Stimulated activated CD8-positive, alpha-beta memory T cell treated with anti-CD3 and anti-CD28 coated beads, Interleukin-7, amount 100 ng/mL, for 1 hour (primary cell): Measurements from ENCODE around the gene ZNF234.
A peak's percentile ranks its signal among the peaks of the same experiment; 100 is the strongest.
"Not testable (repeated sequence)": the region's sequence is repeated elsewhere in the genome, so short reads cannot be mapped to it uniquely, and the experiment has no call there.

ENCODE experiments used
- DNase-seq, 2 donors: peaks; one replicate each; pipeline ENCODE4 v3.0.0-alpha.2; 2020; ENCODE audit warnings: low read depth in 2 of 2

The ZNF234 gene

DNA sequence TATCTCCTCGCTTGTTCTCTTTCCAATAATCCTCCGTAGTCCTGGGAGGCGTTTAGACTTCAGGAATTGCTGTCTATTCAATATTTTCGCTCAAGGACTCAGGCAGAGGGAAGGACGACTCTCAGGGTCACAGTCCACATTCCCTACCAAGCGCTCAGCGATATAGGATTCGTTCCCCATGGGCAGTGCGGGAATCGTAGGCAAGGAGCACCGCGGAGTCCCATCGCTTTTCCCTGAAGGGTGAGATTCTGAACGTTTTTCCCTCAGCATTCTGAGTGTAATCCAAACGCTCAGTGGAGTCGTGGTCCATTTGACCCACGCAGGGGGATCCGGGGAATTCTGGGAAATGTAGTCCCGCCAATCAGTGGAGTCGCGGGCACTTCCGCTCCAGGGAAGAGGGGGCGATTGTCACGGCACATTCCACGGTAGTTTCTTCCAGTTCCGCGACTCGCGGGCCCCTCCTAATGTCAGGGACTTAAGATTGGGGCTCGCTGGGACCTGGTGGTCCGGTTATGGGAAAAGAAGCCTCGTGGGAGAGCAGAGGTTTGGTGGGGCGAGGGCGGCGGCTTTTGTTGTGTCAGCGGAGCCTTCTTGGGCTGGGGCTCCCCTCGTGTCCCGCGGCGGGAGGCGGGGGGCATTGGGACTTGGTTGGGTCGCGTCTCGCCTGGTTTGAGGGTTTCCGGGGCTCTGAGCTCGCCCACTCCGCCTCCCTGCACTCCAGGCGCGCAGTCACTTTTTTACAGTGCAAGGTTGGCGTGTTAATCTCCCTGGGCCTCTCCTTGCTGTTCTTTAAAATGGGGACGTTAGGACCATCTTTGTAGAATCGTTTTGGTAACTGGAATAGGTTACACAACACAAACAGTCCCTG lies at the start of gene ZNF234:
Gene ZNF234, plus strand, starts transcription at position 364 of the 868 bp plus-strand sequence. CDS start 3,079 bp downstream, outside the sequence.
- DNase-seq, result peak; percentile 28 to 51

DNA sequence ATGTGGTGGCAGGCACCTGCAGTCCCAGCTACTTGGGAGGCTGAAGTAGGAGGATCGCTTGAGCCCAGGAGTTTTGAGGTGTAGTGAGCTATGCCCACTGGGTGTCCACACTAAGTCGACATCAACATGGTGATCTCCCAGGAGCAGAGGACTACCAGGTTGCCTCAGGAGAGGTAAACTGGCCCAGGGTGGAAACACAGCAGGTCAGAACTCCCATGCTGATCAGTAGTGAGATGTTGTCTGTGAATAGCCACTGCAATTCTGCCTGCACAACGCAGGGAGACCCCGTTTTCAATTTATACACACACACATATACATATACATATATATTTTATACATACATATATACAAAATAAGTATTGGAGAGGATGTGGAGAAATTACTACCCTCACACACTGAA lies 49.2 kb upstream of the ZNF234 start:
- no peak for DNase-seq

DNA sequence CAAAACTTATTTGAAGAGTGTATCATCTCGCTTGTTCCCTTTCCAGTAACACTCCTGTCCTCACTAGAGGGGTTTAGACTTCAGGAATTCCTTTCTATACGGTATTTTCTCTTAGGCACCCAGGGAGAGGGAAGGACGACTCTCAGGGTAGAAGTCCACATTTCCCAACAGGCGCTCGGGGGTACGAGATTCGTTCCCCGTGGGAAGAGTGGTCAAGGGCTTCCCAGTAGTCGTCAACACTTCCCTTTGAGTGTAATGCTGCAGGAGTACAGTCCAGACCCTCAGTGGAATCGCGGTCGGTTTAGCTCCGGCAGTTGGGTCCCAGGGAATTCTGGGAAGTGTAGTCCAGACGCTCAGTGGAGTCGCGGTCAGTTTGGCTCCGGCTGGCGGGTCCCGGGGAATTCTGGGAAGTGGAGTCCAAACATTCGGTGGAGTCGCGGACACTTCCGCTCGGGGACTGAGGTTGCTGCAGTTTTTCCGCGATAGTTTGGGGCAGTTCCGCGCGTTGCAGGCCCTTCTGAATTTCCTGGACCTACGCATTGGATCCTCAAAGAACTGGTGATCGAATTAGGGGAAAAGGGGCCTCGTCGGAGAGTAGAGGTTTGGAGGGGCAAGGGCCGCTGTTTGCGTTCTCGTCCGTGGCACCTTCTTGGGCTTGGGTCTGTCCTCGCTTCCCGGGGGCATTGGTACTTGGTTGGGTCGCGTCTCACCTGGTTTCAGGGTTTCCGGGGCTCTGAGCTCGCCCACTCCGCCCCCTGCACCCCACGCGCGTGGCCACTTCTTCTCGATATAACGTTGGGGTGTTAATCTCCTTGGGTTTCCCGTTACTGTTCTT lies 47.2 kb upstream of the ZNF234 start, which contains the start of gene ZNF224:
Gene ZNF224, plus strand, starts transcription at position 431 of the 835 bp plus-strand sequence. CDS start 3,513 bp downstream, outside the sequence.
- DNase-seq, result peak; percentile 58 to 65

DNA sequence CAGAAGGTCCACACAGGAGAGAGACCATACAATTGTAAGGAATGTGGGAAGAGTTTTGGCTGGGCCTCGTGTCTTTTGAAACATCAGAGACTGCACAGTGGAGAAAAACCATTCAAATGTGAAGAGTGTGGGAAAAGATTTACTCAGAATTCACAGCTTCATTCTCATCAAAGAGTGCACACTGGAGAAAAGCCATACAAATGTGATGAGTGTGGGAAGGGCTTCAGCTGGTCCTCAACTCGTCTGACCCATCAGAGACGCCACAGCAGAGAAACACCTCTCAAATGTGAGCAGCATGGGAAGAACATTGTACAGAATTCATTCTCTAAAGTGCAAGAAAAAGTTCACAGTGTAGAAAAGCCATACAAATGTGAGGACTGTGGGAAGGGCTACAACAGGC lies 33.6 kb upstream of the ZNF234 start:
- no peak for DNase-seq

DNA sequence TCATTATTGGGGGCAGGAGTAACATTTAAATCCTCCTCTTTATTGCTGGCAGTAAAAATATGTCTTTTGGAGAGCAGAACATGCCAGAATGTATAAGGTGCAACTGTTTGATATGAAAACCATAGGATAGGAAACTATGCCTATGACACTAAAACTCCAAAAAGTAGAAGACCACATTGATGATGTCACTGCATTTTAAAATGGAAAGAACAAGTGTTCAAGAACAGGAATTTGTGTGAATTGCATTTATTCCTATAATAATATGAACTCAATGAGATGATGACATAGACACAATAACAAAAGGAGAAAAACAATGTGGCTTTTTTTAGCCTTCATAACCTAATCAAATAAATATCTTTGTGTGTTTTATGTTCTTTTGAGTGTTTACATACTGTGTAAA lies 31.9 kb upstream of the ZNF234 start:
- DNase-seq, result no peak

DNA sequence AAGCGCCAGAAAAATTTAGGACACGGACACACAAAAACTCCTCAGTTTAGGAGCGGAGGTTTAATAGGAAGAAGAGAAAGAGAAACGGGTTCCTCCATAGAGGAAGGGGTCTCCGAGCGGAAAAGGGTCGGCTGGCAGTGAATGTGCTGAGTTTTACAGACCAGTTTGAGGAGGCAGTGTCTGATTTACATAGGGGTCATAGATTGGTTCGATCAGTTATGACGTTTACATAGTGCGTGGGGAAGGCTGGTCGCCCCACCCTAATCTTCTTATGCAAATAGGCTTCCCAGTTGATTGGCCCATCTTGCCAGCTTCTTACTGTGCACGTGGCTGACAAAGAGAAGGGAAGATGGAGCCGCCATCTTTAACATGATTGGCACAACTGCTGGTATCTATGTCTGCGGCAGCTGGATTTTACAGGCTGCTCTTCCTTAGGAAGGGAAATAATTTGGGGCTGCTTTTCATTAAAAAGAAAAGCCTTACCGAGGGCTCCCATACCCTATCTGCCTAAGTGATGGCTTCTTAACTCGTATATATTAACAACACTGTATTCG lies 29.4 kb upstream of the ZNF234 start:
- no peak for DNase-seq

DNA sequence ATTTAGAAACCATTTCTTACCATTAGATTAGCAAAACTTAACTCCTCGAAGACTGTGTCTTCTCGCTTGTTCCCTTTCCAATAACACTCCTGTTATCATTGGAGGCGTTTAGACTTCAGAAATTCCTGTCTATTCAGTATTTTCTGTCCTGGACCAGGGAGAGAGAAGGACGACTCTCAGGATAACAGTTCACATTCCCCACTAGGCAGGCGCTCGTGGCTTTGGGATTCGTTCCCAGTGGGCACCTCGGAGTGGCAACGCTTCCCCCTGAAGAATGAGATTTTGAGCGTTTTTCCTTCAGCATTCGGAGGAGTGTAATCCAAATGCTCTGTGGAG lies 28.6 kb upstream of the ZNF234 start:
- no peak for DNase-seq

DNA sequence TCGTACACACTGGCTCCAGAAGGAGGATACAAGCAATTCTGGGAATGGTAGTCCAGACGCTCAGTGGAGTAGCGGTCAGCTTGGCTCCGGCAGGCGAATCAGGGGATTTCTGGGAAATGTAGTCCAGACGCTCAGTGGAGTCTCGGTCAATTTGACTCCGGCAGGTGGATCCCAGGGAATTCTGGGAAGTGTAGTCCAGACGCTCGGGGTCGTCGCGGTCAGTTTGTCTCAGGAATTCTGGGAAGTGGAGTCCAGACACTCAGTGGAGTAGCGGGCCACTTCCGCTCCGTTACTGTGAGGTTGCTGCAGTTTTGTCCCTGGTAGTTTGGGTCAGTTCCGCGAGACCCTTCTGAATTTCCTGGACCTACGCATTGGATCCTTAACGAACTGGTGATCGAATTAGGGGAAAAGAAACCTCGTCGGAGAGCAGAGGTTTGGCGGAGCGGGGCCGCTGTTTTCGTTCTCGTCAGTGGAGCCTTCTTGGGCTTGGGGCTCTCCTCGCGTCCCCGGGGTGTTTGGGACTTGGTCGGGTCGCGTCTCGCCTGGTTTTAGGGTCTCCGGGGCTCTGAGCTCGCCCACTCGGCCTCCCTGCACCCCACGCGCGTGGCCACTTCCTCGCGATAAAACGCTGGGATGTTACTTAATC lies 28.1 kb upstream of the ZNF234 start, which contains the start of gene ZNF225:
Gene ZNF225, plus strand, starts transcription at position 262 of the 646 bp plus-strand sequence. CDS start 2,429 bp downstream, outside the sequence.
- DNase-seq, result peak; percentile 64 to 69

DNA sequence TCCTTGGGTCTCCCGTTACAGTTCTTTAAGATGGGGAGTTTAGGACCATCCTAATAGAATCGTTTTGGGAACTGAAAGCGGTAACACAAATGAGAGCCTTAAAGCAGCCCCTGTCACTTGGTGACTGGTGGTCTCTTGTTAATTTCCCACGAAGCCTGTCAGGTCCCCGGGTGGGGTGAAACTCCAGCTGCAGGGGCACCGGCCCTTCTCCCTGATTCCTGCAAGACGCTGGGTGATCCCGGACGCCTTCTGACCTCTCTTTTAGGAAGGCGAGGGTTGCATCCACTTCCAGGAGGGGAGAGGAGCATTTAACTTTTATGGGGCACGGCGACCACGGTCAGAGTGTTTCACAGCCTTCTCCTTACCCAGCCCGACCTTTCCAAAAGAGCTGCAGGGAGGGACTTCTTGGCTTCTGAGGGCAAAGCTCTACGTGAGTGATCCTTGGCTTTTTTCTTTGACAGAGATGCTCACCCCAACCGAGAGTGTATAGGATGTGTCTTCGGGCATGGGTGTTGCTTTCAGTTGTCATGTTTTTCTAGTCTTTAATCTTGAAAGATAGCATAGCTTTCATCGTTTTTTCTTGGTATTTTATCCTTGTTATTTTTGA lies 27.5 kb upstream of the ZNF234 start:
- no peak for DNase-seq

DNA sequence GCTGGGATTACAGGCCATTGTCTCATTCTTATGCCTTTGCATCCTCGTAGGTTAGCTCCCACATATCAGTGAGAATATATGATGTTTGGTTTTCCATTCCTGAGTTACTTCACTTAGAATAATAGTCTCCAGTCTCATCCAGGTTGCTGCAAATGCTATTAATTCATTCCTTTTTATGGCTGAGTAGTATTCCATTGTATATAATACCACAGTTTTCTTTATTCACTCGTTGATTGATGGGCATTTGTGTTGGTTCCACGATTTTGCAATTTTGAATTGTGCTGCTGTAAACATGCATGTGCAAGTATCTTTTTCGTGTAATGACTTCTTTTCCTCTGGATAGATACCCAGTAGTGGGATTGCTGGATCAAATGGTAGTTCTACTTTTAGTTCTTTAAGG lies 20.2 kb upstream of the ZNF234 start:
- DNase-seq, result not testable (repeated sequence)

DNA sequence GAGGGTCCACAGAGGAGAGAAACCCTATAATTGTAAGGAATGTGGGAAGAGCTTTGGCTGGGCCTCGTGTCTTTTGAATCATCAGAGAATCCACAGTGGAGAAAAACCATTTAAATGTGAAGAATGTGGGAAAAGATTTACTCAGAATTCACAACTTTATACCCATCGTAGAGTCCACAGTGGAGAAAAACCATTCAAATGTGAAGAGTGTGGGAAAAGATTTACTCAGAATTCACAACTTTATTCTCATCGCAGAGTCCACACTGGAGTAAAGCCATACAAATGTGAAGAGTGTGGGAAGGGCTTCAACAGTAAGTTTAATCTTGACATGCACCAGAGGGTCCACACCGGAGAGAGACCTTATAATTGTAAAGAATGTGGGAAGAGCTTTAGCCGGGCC lies 9.4 kb upstream of the ZNF234 start:
- DNase-seq, result no peak

DNA sequence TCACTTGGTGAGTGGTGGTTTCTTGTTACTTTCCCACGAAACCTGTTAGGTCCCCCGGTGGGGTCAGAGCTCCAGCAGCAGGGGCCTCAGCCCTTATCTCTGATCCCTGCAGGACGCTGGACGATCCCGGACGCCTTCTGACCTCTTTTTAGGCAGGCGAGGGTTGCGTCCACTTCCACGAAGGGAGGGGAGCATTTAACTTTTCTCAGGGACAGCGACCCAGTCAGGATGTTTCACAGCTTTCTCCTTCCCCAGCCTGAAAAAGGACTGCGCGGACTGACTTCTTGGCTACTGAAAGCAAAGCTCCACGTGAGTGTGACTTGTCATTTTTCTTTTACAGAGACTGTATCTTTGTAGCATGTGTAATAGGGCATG lies 692 bp downstream of the ZNF234 start:
- no peak for DNase-seq

DNA sequence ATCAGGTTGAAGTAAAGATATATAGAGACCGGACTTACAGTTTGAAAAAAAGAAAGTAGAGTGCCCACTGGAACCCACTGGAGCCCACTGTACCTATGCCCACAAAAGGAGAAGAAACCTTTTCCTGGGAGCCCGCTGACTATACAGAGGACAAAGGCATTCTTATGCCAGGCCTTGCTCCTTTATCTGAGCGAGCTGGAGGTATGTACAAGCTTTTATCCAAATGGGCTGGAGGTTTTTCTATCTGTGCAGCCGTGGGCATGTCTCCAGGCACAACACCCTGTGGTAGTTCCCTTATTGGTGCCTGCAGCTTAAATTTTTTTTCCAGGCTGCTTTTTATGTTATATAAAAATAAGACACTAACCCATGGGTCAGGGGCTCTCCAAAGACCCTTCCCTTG lies 8.4 kb downstream of the ZNF234 start:
- DNase-seq, result no peak

DNA sequence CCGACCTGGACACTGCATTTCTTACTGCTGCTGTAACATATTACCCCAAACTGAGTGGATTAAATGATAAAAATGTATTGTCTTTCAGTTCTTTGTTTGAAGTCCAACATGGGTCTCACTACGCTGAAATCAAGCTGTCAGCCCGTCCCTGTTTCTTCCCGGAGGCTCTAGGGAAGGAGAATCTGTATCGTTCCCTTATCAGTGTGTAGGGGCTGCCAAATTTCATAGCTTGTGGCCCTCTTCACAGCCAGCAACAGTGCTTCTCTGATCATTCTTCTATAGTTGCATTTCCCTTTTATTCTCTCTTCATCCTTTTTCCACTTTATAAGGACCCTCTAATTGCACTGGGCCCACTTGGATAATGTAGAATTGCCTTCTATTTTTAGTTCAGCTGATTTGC lies 10.1 kb downstream of the ZNF234 start:
- DNase-seq, result no peak

DNA sequence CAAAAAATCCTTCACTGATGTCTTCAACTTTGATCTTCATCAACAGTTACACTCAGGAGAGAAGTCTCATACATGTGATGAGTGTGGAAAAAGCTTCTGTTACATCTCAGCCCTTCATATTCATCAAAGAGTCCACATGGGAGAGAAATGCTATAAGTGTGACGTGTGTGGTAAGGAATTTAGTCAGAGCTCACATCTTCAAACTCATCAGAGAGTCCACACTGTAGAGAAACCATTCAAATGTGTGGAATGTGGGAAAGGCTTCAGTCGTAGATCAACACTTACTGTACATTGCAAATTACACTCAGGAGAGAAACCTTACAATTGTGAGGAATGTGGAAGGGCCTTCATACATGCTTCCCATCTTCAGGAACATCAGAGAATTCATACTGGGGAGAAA lies 15.1 kb downstream of the ZNF234 start:
- no peak for DNase-seq

DNA sequence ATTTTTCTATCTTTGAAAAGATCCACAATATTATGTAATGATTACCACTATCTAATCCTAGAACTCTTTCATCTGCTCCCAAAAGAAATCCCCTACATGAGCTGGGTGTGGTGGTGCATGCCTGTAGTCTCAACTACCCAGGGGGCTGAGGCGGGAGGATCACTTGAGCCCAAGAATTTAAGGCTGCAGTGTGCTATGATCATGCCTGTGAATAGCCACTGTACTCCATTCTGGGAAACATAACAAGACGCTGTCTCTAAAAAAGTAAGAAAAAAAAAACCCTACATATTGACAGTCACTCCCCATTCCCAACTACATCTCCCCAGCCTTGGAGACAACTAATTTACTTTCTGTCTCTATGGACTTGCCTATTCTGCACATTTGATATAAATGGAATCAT lies 22.4 kb downstream of the ZNF234 start:
- DNase-seq, result no peak

DNA sequence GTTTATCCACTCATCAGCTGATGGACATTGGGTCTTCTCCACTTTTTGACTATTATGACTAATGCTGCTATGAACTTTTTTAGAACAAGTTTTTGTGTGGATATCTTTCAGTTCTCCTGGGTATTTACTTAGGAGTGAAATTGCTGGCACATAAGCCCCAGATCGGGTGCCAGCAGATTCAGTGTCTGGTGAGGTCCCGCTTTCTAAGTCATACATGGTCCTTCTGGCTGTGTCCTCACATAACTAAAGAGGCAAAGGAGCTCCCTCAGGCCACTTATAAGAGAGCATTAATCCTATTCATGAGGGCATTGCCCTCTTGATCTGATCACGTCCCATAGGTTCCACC lies 22.9 kb downstream of the ZNF234 start:
- DNase-seq, result no peak

DNA sequence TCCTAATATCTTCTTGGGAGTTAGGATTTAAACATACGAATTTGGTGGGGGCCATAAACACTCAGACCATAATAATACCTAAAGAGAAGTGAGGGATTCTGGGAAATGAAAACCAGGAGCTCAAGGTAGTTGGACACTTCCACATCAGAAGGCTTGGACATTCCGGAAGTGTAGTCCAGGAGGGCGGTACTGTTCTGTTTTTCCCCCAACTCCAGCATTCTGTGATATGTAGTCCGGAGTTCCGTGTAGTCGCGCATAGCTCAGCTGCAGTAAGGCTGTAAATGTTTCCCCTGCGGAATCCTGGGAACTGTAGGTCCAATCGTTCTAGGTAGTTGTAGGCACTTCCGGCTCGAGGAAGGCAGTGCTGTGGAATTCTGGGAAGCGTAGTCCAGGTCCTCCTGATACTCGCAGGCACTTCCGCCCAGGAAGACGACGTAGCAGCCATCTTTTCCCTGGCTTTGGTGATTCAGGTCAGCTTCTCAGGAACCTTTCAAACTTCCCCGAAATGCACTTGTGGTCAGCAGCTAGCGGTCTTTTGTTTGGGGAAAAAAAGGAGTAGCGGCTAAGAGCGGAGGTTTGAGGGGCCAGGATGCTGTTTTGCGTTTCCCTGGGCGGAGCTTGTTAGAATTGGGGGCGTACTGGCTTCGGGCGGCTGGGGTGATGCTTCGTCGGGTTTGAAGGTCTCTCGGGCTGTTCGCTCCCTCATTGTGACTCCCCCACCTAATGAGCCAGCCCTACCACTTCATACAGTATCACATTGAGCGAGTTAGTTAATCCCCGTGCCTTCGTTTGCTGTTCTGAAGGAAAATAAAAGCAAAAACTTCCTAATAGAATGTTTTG lies 23.5 kb downstream of the ZNF234 start, which contains the start of gene ZNF226:
Gene ZNF226, plus strand, starts transcription at position 428 of the 840 bp plus-strand sequence. CDS start 4,981 bp downstream, outside the sequence.
- peak; percentile 57 to 58 for DNase-seq

DNA sequence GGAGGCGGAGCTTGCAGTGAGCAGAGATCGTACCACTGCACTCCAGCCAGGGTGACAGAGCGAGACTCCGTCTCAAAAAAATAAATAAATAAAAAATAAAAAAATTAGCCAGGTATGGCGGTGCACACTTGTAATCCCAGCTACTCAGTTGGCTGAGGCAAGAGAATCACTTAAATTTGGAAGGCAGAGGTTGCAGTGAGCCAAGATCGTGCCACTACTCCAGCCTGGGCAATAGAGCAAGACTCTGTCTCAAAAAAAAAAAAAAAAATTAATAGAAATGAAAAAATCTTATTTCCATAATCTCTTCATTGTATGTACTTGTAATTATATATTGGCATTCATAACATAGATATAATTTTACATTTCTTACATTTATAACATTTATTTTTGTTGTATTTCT lies 29.3 kb downstream of the ZNF234 start:
- not testable (repeated sequence) for DNase-seq

DNA sequence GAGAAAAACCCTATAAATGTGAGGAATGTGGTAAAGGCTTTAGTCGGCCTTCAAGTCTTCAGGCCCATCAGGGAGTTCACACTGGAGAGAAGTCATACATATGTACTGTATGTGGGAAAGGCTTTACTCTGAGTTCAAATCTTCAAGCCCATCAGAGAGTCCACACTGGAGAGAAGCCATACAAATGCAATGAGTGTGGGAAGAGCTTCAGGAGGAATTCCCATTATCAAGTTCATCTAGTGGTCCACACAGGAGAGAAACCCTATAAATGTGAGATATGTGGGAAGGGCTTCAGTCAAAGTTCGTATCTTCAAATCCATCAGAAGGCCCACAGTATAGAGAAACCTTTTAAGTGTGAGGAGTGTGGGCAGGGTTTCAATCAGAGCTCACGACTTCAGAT lies 35.2 kb downstream of the ZNF234 start:
- DNase-seq, result no peak
